OCI-LY7 (cell line): ENCODE results near the gene EFNA2. TPM values are rescaled to one million over a fixed set of nuclear protein-coding genes. Genes with fewer than 3 reads are reported as not detected.

Experiments used
- BruUV-seq: library from RNA; stranded (reverse); fragments of 400-500 nt; replicated peaks from 2 replicates; lab custom pipeline; 2021; lab: Mats Ljungman, UMichigan
- CTCF ChIA-PET: fragments of 300-600 bp; sonication (Branson Sonifier 250); formaldehyde crosslinking; loops from one replicate; lab custom pipeline; 2022; ENCODE audit warnings: antibody characterized with exemption; ENCODE audit not compliant: unreplicated experiment; lab: Charles Lee
- POLR2A ChIA-PET: fragments of 300-600 bp; sonication (Branson Sonifier 250); formaldehyde crosslinking; loops from one replicate; lab custom pipeline; 2022; ENCODE audit warnings: antibody characterized with exemption; lab: Charles Lee
- DNase-seq: peaks from one replicate; pipeline ENCODE4 v3.0.0-alpha.2; 2015; ENCODE audit warnings: low spot score
- H2AFZ ChIP-seq: fragments of 200-600 bp; sonication (generic), shearing (Covaris generic); 2 replicates; pipeline ENCODE4 v1.6.1; 2014; ENCODE audit warnings: mild to moderate bottlenecking, antibody characterized with exemption, low read length, moderate library complexity
- H3K27ac ChIP-seq: fragments of 200-600 bp; sonication (generic); 2 replicates; pipeline ENCODE4 v1.5.1; 2014; ENCODE audit warnings: mixed run types, low read depth, mild to moderate bottlenecking, moderate library complexity, low read length, inconsistent platforms; ENCODE audit not compliant: poor library complexity, severe bottlenecking
- H3K36me3 ChIP-seq: fragments of 200-600 bp; sonication (generic); 2 replicates; pipeline ENCODE4 v1.6.1; 2014; ENCODE audit warnings: mild to moderate bottlenecking, antibody characterized with exemption, low read length, moderate library complexity, mixed read lengths; ENCODE audit not compliant: insufficient read depth
- H3K4me1 ChIP-seq: fragments of 200-600 bp; sonication (generic); 2 replicates; pipeline ENCODE4 v1.5.1; 2014; ENCODE audit warnings: mild to moderate bottlenecking, low read length; ENCODE audit not compliant: insufficient read depth, poor library complexity, severe bottlenecking
- H3K4me2 ChIP-seq: fragments of 200-600 bp; sonication (generic); 2 replicates; pipeline ENCODE4 v1.6.1; 2014; ENCODE audit warnings: mild to moderate bottlenecking, low read length
- H3K4me3 ChIP-seq: fragments of 200-600 bp; sonication (generic); 2 replicates; pipeline ENCODE4 v1.5.1; 2014; ENCODE audit warnings: mild to moderate bottlenecking, low read depth, low read length; ENCODE audit not compliant: poor library complexity, severe bottlenecking
- H3K79me2 ChIP-seq: fragments of 200-600 bp; sonication (generic); 2 replicates; pipeline ENCODE4 v1.6.1; 2016; ENCODE audit warnings: low read depth, mild to moderate bottlenecking, low read length, moderate library complexity, mixed read lengths; ENCODE audit not compliant: insufficient read depth
- H3K9me2 ChIP-seq: fragments of 200-600 bp; sonication (generic); 2 replicates; pipeline ENCODE4 v1.6.1; 2016; ENCODE audit warnings: mild to moderate bottlenecking, low read length, mixed read lengths; ENCODE audit not compliant: insufficient read depth
- H3K9me3 ChIP-seq: fragments of 200-600 bp; sonication (generic); 2 replicates; pipeline ENCODE4 v1.6.1; 2014; ENCODE audit warnings: mild to moderate bottlenecking, mixed run types, low read length, mixed read lengths
- H4K20me1 ChIP-seq: fragments of 200-600 bp; sonication (generic); 2 replicates; pipeline ENCODE4 v1.6.1; 2014; ENCODE audit warnings: mild to moderate bottlenecking, antibody characterized with exemption, low read length, moderate library complexity, mixed read lengths; ENCODE audit not compliant: insufficient read depth
- EZH2phosphoT487 ChIP-seq: fragments of 200-600 bp; sonication (generic); IDR thresholded peaks from 2 replicates; pipeline ENCODE4 v1.6.1; 2018; ENCODE audit warnings: low read depth, borderline replicate concordance, mild to moderate bottlenecking, mixed run types, antibody characterized with exemption, low read length, moderate library complexity, mixed read lengths
- intact Hi-C: fragments of 100-400 bp; cut with micrococcal nuclease; formaldehyde crosslinking; loops from one replicate; pipeline ENCODE4 v1.10.0; 2022; ENCODE audit not compliant: unreplicated experiment
- total RNA-seq, 2 experiments: library from RNA; depleted of rRNA in 1 of 2; stranded (reverse); fragments of >200 nt in 1 of 2; shearing (Covaris generic) in 1 of 2; gene quantifications; 2 replicates each; pipeline ENCODE4 v1.2.3, GENCODE V29; 2014 to 2022
- TF ChIP-seq, protein P1 (sequence below): fragments of 200-600 bp; sonication (generic); conservative IDR thresholded peaks from 2 replicates; pipeline ENCODE4 v1.5.1; 2014; ENCODE audit warnings: mild to moderate bottlenecking, antibody characterized with exemption, low read length, moderate library complexity, mixed read lengths

EFNA2 gene
- total RNA-seq, 2 experiments from 2014 or later, result not detected

DNA sequence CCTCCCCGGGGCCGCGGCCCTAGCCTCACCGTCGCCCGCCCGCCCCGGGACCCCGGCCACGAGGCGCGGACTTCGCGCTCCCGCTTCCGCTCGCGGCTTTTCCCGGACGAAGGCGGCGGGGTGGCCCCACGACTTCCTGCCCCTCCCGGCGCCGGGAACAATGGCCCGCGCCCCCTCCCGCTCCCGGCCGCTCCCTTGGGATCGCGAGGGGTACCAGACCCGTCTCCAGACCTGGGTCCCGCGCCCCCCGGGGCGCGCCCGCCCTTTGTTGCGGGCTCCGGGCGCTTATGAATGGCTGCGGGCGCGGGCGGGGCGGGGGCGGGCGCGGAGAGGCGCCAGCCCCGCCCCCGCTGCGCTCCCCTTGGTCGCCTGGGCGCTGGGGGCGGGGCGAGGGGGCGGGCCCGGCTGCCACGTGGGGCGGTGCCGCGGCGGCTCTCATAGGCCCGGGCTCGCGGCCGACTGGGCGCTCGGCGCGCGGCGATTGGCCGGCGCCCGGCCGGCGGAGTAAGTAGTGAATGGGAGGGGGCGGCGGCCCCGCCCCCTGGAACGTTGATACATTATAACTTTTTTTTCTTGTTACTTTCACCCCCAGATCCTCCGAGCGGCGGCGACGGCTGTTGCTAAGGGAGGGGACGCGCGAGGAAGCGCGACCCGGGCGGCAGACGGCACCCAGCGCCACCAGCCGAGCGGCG is 36.2 kb upstream of the EFNA2 start:
- POLR2A ChIA-PET, result no interaction called here
- H3K4me1 ChIP-seq, result peaks cover 46% of the 10 kb centered on the region
- CTCF ChIA-PET, result no interaction called here

DNA sequence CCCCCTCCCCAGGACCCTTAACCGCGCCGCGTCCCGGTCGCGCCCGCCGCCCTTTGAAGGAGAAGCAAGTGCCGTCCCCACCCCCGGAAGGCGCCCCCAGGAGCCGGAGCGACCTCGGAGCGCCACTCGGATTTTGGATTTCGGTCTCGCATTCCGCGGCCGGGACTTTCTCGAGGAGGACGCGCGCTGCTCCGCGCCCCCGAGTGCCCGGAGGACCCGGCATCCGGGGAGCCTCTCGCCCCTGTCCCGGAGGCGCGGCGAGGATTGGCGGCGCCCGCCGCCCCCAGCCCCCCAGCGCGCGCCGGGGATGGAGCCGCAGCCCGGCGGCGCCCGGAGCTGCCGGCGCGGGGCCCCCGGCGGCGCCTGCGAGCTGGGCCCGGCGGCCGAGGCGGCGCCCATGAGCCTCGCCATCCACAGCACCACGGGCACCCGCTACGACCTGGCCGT is 35.7 kb upstream of the EFNA2 start:
- Histone ChIP-seq H4K20me1 (0 out of 2 replicates have a peak, but pooled peaks cover 7% of the 10 kb centered on the region), H3K79me2 (peaks cover 38% of the 10 kb centered on the region; the same call in 1 of the 2 replicates), H3K27ac (peak overlapping the region; percentile 87), H3K36me3 (peaks cover 57% of the 10 kb centered on the region), H3K4me1 (peaks cover 40% of the 10 kb centered on the region), H2AFZ (no peak overlapping the region), H3K4me3 (peak overlapping the region; percentile 97), H3K9me2 (no peaks in the 10 kb centered on the region), H3K4me2 (peak overlapping the region; percentile 100), H3K9me3 (no peaks in the 10 kb centered on the region)
- no peak for DNase-seq
- POLR2A ChIA-PET, result no interaction called here
- BruUV-seq, result no TSS peak
- CTCF ChIA-PET, result no interaction called here
- TF ChIP-seq, protein P1, sequence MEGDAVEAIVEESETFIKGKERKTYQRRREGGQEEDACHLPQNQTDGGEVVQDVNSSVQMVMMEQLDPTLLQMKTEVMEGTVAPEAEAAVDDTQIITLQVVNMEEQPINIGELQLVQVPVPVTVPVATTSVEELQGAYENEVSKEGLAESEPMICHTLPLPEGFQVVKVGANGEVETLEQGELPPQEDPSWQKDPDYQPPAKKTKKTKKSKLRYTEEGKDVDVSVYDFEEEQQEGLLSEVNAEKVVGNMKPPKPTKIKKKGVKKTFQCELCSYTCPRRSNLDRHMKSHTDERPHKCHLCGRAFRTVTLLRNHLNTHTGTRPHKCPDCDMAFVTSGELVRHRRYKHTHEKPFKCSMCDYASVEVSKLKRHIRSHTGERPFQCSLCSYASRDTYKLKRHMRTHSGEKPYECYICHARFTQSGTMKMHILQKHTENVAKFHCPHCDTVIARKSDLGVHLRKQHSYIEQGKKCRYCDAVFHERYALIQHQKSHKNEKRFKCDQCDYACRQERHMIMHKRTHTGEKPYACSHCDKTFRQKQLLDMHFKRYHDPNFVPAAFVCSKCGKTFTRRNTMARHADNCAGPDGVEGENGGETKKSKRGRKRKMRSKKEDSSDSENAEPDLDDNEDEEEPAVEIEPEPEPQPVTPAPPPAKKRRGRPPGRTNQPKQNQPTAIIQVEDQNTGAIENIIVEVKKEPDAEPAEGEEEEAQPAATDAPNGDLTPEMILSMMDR, result no peak
- no peak for TF ChIP-seq EZH2phosphoT487
- intact Hi-C loops, result loop anchor here (1.0 kb wide), 1 partner anchor 16 kb away; no protein-coding TSS in a partner anchor

More for the DNA sequence above, 36.2 kb upstream of the EFNA2 start:
- TF ChIP-seq EZH2phosphoT487, result no peak
- TF ChIP-seq, protein P1, result no peak
- Histone ChIP-seq H3K79me2 (peaks cover 37% of the 10 kb centered on the region; the same call in 1 of the 2 replicates), H3K27ac (peak overlapping the region; percentile 87), H3K9me2 (no peaks in the 10 kb centered on the region), H3K36me3 (peaks cover 56% of the 10 kb centered on the region), H3K4me2 (peak overlapping the region; percentile 100), H3K4me3 (peak overlapping the region; percentile 97), H2AFZ (no peak overlapping the region), H3K9me3 (no peaks in the 10 kb centered on the region), H4K20me1 (0 out of 2 replicates have a peak, but pooled peaks cover 7% of the 10 kb centered on the region)
- intact Hi-C loops, result loop anchor here (1.0 kb wide), 1 partner anchor 17 kb away; no protein-coding TSS in a partner anchor
- peak; percentile 96 for DNase-seq
- no TSS peak for BruUV-seq
